ENCODE results near the gene ETV6. TPM values are rescaled to one million over a fixed set of nuclear protein-coding genes. Genes with fewer than 3 reads are reported as not detected.
"Not testable (repeated sequence)": the region's sequence is repeated elsewhere in the genome, so short reads cannot be mapped to it uniquely, and the experiment has no call there.

ETV6 gene
- total RNA-seq, 4 donors from 2014 or later = 17.7 to 27.1 (median 25.0) TPM

DNA sequence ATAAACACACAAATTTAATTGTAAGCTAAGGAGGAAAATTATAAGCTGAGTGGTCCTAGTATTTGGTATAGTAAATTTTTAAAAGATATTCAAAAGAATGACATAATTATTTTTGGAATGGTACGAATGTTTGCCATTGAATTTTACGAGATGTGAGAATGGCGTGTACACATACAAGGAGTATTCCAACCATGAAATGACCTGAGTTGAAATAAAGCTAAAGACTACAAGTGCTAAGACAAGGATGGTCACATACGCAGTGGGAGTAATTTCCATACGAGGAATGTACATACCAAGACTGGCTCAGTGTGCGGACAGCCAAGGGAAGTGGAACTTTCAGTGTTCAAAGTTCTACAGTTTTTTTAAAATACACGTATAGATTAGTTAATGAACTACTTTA is 21.1 kb upstream of the ETV6 start:
- DNase-seq (ENCODE audit: low spot score in 2 of 2) = no peak
- intact Hi-C loops (cut with DNase I; ENCODE audit: low total_unique reads) = no loop called here
- WGBS, 2 donors = 68 to 72% methylated on average over 7 of the region's 7 CpGs
- no peak for TF ChIP-seq POLR2A (IDR thresholded peaks at IDR 0.05)
- TF ChIP-seq, protein P1, sequence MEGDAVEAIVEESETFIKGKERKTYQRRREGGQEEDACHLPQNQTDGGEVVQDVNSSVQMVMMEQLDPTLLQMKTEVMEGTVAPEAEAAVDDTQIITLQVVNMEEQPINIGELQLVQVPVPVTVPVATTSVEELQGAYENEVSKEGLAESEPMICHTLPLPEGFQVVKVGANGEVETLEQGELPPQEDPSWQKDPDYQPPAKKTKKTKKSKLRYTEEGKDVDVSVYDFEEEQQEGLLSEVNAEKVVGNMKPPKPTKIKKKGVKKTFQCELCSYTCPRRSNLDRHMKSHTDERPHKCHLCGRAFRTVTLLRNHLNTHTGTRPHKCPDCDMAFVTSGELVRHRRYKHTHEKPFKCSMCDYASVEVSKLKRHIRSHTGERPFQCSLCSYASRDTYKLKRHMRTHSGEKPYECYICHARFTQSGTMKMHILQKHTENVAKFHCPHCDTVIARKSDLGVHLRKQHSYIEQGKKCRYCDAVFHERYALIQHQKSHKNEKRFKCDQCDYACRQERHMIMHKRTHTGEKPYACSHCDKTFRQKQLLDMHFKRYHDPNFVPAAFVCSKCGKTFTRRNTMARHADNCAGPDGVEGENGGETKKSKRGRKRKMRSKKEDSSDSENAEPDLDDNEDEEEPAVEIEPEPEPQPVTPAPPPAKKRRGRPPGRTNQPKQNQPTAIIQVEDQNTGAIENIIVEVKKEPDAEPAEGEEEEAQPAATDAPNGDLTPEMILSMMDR (IDR thresholded peaks at IDR 0.05) = no peak
- no peak overlapping the region for H3K4me3 ChIP-seq (ENCODE audit: low read depth, poor library complexity, severe bottlenecking)

GRCh38 chr12:11630046-11630706 is 19.3 kb upstream of the ETV6 start:
- intact Hi-C loops (cut with DNase I; ENCODE audit: low total_unique reads) = no loop called here
- no peak for TF ChIP-seq POLR2A (IDR thresholded peaks at IDR 0.05)
- TF ChIP-seq, protein P1 (IDR thresholded peaks at IDR 0.05) = no peak
- DNase-seq (ENCODE audit: low spot score in 2 of 2) = no peak
- H3K4me3 ChIP-seq (ENCODE audit: low read depth, poor library complexity, severe bottlenecking) = no peak overlapping the region
- WGBS, 2 donors = 50 to 53% methylated on average over 5 of the region's 5 CpGs

DNA sequence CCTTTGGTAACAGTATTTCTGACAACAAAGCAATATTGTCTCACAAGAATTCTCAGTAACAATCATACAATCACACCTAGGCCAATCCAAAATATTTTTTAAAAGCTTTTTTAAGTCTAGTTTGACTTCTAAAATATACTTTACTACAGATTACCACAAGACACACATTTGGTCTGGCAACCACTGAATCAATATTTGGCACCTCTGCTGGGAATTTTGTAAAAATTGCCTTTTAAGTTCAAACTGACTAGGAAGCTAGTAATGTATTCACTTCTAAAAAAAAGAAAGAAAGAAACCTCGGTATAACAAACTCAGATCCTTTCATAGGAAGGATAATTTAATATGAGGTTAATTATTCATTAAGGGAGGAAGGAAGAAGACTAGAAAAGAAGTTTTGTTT is 18.2 kb upstream of the ETV6 start:
- TF ChIP-seq, protein P1 (IDR thresholded peaks at IDR 0.05) = no peak
- TF ChIP-seq POLR2A (IDR thresholded peaks at IDR 0.05) = no peak
- DNase-seq (ENCODE audit: low spot score in 2 of 2) = no peak
- H3K4me3 ChIP-seq (ENCODE audit: low read depth, poor library complexity, severe bottlenecking) = no peak overlapping the region
- WGBS, 2 donors = 42 to 47% methylated on average over 1 of the region's 1 CpG
- intact Hi-C loops (cut with DNase I; ENCODE audit: low total_unique reads) = no loop called here

DNA sequence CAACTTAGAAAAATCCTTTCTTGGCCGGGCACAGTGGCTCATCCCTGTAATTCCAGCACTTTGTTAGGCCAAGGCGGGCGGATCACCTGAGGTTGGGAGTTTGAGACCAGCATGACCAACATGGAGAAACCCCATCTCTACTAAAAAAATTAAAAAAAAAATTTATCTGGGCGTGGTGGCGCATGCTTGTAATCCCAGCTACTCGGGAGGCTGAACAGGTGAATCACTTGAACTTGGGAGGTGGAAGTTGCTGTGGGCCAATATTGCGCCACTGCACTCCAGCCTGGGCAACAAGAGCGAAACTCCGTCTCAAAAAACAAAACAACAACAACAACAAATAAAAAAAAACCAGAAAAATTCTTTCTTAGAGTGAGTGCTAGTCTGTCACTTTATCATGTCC is 17.6 kb upstream of the ETV6 start:
- H3K4me3 ChIP-seq (ENCODE audit: low read depth, poor library complexity, severe bottlenecking); DNase-seq (ENCODE audit: low spot score in 2 of 2); intact Hi-C loops (cut with DNase I; ENCODE audit: low total_unique reads): not testable (repeated sequence)
- WGBS, 2 donors = 89 to 91% methylated on average over 9 of the region's 9 CpGs

DNA sequence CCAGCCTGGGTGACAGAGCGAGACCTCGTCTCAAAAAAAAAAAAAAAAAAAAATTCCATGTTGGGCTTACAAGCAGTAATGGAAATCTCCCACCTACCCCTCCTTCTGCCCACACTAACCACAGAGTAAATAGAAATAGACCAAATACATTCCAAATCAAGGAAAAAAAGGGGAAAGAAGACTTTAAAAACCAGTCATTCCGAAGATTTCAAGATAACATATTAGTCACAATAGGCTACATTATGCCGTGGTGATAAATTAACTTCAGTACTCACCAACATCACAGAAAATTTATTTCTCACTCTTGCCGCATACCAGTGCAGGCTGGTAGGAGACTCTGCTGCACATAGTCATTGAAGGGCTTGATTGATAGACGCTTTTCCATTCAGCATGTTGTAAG is 15.5 kb upstream of the ETV6 start:
- TF ChIP-seq, protein P1 (IDR thresholded peaks at IDR 0.05) = no peak
- no peak for TF ChIP-seq POLR2A (IDR thresholded peaks at IDR 0.05)
- WGBS, 2 donors = 59 to 64% methylated on average over 6 of the region's 6 CpGs

DNA sequence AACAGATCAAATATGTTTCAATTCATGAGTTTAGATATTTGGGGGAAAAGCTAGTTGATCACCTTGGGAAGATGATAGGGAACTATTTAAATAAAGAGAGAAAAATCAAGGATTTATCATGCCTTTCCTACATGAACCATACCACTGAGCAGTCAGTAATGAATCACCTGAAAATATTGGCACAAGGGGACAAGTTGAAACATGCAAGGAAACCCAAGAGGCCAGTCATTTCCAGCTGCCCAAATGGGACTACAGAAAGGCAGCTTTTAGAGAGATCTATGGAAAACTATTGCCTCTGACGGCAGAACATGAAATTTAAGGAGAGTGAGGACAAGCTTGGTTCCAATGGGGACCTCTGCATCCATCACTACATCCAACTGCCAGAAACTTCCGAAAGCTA is 14.1 kb upstream of the ETV6 start:
- no peak for DNase-seq (ENCODE audit: low spot score in 2 of 2)
- no peak for TF ChIP-seq POLR2A (IDR thresholded peaks at IDR 0.05)
- TF ChIP-seq, protein P1 (IDR thresholded peaks at IDR 0.05) = no peak
- H3K4me3 ChIP-seq (ENCODE audit: low read depth, poor library complexity, severe bottlenecking) = no peak overlapping the region
- intact Hi-C loops (cut with DNase I; ENCODE audit: low total_unique reads) = no loop called here
- 71 to 87% methylated on average over 2 of the region's 2 CpGs for WGBS, 2 donors

More for the DNA sequence above, 15.5 kb upstream of the ETV6 start:
- intact Hi-C loops (cut with DNase I; ENCODE audit: low total_unique reads) = no loop called here
- DNase-seq (ENCODE audit: low spot score in 2 of 2) = no peak
- no peak overlapping the region for H3K4me3 ChIP-seq (ENCODE audit: low read depth, poor library complexity, severe bottlenecking)

Measured in lower leg skin (tissue), 4 donors.